GM12875 (cell line): ENCODE data around the gene TMEM132E.

ENCODE experiments used
- H3K4me3 ChIP-seq: one replicate; pipeline ENCODE4 v1.5.1; 2011; ENCODE audit warnings: low read depth, low read length, control low read depth
- TF ChIP-seq, protein P1 (sequence below): IDR thresholded peaks from 2 replicates; pipeline ENCODE4 v1.5.1; 2011; ENCODE audit warnings: low read depth, mild to moderate bottlenecking, control low read depth, inconsistent platforms, low read length, moderate library complexity, borderline replicate concordance; ENCODE audit not compliant: insufficient read depth

The TMEM132E gene

DNA sequence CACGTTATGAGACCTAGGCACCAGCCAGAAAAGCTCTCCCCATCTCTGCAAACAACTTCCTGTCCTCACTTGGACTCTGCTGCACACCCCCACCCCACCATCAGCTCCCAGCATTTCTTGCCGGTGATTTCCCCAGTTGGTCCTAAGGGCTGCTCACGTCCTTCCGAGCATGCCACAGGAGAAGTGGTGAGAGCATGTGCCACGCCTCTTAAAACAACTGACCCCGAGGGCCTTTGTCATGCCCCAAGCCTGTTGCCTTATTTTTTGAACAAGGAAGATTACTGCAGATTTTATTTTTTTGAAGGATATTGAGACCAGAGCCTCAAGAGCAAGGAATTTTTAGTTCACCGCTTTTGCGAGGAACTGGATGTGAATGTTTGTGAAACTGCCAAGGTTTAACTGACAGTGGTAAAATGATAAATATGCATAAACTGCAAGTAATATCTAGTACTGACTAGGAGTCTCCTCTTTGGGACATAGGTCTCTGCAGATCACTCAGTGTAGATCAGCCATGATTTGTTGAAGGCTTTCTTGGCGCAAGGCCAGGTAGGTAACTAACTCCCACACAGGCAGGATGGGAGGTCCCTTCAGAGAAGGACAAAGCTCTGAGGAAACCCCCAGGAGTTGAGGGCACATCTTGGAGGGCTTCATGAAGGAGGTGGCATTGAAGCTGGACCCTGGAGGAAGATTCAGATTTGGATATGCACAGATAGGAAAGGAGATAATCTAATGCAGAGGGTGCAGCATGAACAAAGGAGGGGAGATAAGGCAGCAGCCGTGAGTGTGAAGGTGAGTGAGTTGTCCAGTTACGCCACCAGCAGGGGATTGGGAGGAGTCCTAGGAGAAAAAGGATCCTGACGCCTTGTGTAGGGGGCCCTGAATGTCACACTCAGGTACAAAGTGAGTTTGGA lies 44.7 kb downstream of the TMEM132E start:
- H3K4me3 ChIP-seq: no peak overlapping the region
- TF ChIP-seq, protein P1, sequence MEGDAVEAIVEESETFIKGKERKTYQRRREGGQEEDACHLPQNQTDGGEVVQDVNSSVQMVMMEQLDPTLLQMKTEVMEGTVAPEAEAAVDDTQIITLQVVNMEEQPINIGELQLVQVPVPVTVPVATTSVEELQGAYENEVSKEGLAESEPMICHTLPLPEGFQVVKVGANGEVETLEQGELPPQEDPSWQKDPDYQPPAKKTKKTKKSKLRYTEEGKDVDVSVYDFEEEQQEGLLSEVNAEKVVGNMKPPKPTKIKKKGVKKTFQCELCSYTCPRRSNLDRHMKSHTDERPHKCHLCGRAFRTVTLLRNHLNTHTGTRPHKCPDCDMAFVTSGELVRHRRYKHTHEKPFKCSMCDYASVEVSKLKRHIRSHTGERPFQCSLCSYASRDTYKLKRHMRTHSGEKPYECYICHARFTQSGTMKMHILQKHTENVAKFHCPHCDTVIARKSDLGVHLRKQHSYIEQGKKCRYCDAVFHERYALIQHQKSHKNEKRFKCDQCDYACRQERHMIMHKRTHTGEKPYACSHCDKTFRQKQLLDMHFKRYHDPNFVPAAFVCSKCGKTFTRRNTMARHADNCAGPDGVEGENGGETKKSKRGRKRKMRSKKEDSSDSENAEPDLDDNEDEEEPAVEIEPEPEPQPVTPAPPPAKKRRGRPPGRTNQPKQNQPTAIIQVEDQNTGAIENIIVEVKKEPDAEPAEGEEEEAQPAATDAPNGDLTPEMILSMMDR: no peak

DNA sequence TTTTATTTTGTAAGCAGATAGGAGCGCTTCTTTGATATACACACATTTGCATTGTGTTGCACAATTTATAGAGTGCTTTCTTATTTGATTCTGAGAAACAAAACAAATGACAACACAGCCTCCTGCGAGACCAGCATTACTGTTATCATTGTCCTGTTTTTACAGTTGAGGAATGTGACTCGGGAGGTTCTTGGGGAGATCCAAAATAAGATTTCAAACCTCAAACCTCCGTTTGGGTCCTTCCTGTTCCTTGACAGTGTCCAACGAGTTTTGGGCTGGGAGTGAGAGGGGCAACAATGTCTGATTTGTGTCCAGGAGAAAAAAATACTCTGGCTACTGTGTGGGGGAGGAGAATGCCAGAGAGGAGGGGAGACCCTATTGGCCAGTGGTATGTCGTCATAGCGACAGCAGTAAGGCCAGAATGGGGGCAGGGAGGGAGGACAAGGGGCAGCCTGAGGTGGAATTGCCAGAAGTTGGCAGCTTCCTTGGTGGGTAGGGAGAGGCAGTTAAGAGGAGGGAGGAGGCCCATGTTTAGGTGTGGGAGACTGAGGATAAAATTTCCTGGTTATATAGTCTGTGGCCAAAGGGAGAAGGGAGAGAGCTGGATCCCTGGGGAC lies 45.5 kb downstream of the TMEM132E start:
- TF ChIP-seq, protein P1: no peak
- H3K4me3 ChIP-seq: no peak overlapping the region

DNA sequence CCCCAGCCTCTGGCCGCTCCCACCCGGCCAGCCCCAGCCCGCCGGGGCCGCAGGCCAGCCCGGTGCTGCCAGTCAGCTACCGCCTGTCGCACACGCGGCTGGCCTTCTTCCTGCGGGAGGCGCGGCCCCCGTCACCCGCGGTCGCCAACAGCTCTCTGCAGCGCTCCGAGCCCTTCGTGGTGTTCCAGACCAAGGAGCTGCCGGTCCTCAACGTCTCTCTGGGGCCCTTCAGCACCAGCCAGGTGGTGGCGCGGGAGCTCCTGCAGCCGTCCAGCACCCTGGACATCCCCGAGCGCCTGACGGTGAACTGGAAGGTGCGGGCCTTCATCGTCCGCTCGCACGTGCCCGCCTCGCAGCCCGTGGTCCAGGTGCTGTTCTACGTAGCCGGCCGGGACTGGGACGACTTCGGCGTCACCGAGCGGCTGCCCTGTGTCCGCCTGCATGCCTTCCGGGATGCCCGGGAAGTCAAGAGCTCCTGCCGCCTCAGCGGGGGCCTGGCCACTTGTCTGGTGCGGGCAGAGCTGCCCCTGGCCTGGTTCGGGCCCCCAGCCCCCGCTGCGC lies 46.8 kb downstream of the TMEM132E start:
- TF ChIP-seq, protein P1: no peak
- no peak overlapping the region for H3K4me3 ChIP-seq

DNA sequence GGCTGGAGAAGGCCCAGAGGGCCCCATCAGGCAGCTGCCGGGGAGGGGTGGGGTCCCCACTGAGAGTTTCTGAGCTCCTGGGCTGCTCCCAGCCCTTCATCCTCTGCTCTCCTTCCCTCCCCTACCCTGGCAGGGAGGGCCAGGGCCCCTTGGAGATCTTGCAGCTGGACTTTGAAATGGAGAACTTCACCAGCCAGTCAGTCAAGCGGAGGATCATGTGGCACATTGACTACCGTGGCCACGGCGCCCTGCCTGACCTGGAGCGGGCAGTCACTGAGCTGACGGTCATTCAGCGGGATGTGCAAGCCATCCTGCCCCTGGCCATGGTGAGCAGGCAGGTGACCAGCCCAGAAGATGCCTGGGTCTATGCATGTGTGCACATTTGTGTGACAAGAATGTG lies 49.5 kb downstream of the TMEM132E start:
- TF ChIP-seq, protein P1: no peak
- no peak overlapping the region for H3K4me3 ChIP-seq

DNA sequence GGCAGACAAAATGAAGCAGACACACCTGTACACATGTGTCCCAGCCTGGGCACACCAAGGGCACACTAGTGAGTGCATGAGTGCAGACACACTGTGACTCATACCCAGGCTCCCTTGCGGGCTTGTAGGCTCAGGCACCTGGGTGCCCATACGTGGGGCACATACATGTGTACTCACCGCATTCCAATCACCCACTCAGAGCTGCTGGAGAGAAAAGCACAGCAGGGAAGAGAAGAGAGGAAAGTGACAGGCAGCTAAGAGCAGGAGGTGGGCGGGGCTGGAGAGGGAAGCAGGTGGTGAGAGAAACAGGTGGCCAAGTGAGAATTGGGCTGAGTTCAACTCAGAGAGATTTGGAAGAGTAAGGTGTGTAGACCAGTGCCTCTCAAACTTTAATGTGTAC lies 54.0 kb downstream of the TMEM132E start:
- TF ChIP-seq, protein P1: no peak
- no peak overlapping the region for H3K4me3 ChIP-seq

DNA sequence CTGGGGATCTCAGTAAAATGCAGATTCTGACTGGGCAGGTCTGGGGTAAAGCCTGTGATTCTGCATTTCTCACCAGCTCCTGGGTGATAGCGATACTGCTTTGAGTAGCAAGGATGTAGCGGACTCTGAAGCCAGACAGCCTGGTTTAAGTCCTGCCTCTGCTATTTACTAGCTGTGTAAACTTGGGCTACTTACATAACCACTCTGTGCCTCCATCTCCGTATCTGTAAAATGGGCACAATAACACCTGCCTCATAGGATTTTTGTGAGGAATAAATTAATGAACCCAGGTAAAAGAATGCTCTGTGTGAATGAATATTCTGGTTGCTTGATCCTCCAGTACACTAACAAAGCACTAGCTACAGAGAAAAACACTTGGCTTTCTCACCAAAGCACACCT lies 54.4 kb downstream of the TMEM132E start:
- H3K4me3 ChIP-seq: no peak overlapping the region
- TF ChIP-seq, protein P1: no peak

DNA sequence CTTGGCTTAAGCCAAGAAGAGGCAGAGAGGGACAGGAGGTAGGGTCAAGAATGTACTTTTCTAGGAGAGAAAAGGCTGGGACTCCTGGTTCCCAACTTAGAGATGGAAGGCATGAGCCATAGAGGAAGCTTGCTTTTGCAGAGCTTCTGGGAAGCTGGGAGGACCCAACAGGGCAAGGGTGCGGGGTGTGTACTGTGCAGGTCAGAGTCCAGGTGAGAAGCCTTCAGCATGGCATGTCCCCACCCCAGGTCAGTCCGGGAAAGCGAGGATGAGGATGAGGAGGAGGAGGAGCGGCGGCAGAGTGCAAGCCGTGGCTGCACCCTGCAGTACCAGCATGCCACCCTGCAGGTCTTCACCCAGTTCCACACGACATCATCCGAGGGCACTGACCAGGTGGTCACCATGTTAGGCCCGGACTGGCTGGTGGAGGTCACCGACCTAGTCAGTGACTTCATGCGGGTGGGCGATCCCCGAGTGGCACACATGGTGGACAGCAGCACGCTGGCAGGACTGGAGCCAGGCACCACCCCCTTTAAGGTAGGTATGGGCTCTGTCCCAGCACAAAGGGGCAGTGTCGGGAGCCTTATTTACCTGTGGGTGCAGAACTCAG lies 55.3 kb downstream of the TMEM132E start:
- no peak overlapping the region for H3K4me3 ChIP-seq
- TF ChIP-seq, protein P1: no peak
